ENCODE measurements around the gene NUDT19.

- no peak for TF ChIP-seq RARB (CRISPR knock-in tag; IDR thresholded peaks at IDR 0.05)
- TF ChIP-seq TCF4 (CRISPR knock-in tag; IDR thresholded peaks at IDR 0.05; ENCODE audit: borderline replicate concordance): no peak
- no peak for TF ChIP-seq ZFP30 (CRISPR knock-in tag; IDR thresholded peaks at IDR 0.05)
- TF ChIP-seq CSRNP3 (CRISPR knock-in tag; IDR thresholded peaks at IDR 0.05): no peak
- no peak for TF ChIP-seq ZNF70 (CRISPR knock-in tag; IDR thresholded peaks at IDR 0.05)
- TF ChIP-seq ZNF8 (CRISPR knock-in tag; IDR thresholded peaks at IDR 0.05): no peak
- no peak for TF ChIP-seq BACH2 (CRISPR knock-in tag; IDR thresholded peaks at IDR 0.05; ENCODE audit: borderline replicate concordance)
These were observed 3.3 kb upstream of the NUDT19 start for GRCh38 chr19:32688311-32688710.
